Activated CD4-positive, alpha-beta T cell treated with anti-CD3 and anti-CD28 coated beads, Interleukin-2, amount 50 U/mL, for 4 hours (primary cell): ENCODE measurements around the gene IER5L.
"Not testable (repeated sequence)": the region's sequence is repeated elsewhere in the genome, so short reads cannot be mapped to it uniquely, and the experiment has no call there.

ENCODE experiments used
- DNase-seq, 2 experiments: peaks; one replicate each; pipeline ENCODE4 v3.0.0-alpha.2; 2020

IER5L gene

GRCh38 chr9:129138144-129138462 lies 40.0 kb downstream of the IER5L start:
- DNase-seq, result no peak

- DNase-seq, result no peak
These were observed 40.5 kb downstream of the IER5L start for GRCh38 chr9:129137292-129138143.

GRCh38 chr9:129136446-129137035 lies 41.5 kb downstream of the IER5L start:
- no peak for DNase-seq

GRCh38 chr9:129135476-129135875 lies 42.6 kb downstream of the IER5L start:
- DNase-seq, result no peak

- DNase-seq, result no peak
These were observed 45.0 kb downstream of the IER5L start for GRCh38 chr9:129133082-129133481.

GRCh38 chr9:129131300-129132145 lies 46.5 kb downstream of the IER5L start:
- peak; percentile 83 to 88 for DNase-seq

GRCh38 chr9:129130791-129131190 lies 47.3 kb downstream of the IER5L start:
- no peak for DNase-seq

- not testable (repeated sequence) for DNase-seq
These were observed 47.8 kb downstream of the IER5L start for GRCh38 chr9:129130271-129130670.

- DNase-seq, result no peak
These were observed 49.4 kb downstream of the IER5L start for GRCh38 chr9:129128689-129129088.

GRCh38 chr9:129126749-129127618 lies 51.1 kb downstream of the IER5L start:
- no peak for DNase-seq
